Activated CD8-positive, alpha-beta T cell treated with anti-CD3 and anti-CD28 coated beads for 36 hours (primary cell): ENCODE data around the gene LRRC55. TPM values are rescaled to one million over a fixed set of nuclear protein-coding genes. Genes with fewer than 3 reads are reported as not detected.

Source experiments
- ATAC-seq: fragments of 200-7000 bp; cut with Tn5 transposase; one replicate; pipeline ENCODE4 v1.10.0; 2021; ENCODE audit warnings: mild to moderate bottlenecking, moderate library complexity
- CTCF ChIA-PET: fragments of 350-600 bp; sonication (Branson Sonifier 250); formaldehyde crosslinking; loops from one replicate; lab custom pipeline; 2021; ENCODE audit warnings: antibody characterized with exemption; lab: Charles Lee
- POLR2A ChIA-PET: fragments of 350-600 bp; sonication (Branson Sonifier 250); formaldehyde crosslinking; loops from one replicate; lab custom pipeline; 2021; ENCODE audit warnings: antibody characterized with exemption; lab: Charles Lee
- DNase-seq: peaks from one replicate; pipeline ENCODE4 v3.0.0-alpha.2; 2020
- H3K27ac Mint-ChIP-seq: one replicate; pipeline ENCODE4 v1.8.0; 2021; ENCODE audit warnings: mild to moderate bottlenecking, mixed read lengths
- H3K27me3 Mint-ChIP-seq: one replicate; pipeline ENCODE4 v1.8.0; 2021; ENCODE audit warnings: mixed read lengths
- H3K36me3 Mint-ChIP-seq: one replicate; pipeline ENCODE4 v1.8.0; 2021; ENCODE audit warnings: low read depth, mixed read lengths
- H3K4me1 Mint-ChIP-seq: one replicate; pipeline ENCODE4 v1.8.0; 2021; ENCODE audit warnings: low read depth, mixed read lengths
- H3K4me3 Mint-ChIP-seq: one replicate; pipeline ENCODE4 v1.8.0; 2021; ENCODE audit warnings: mild to moderate bottlenecking, moderate library complexity, mixed read lengths
- H3K9me3 Mint-ChIP-seq: one replicate; pipeline ENCODE4 v1.8.0; 2021; ENCODE audit warnings: mixed read lengths
- intact Hi-C: fragments of 100-400 bp; cut with micrococcal nuclease; formaldehyde crosslinking; loops from one replicate; pipeline ENCODE4 v1.10.0; 2022
- total RNA-seq, 2 experiments: library from RNA; stranded (reverse); gene quantifications; one replicate each; pipeline ENCODE4 v1.2.3, GENCODE V29; 2021
- TF ChIP-seq, protein P1 (sequence below): fragments of 200-600 bp; IDR thresholded peaks from one replicate; pipeline ENCODE4 v1.8.0; 2022; ENCODE audit warnings: antibody characterized with exemption, mild to moderate bottlenecking

The LRRC55 gene
- not detected for total RNA-seq

DNA sequence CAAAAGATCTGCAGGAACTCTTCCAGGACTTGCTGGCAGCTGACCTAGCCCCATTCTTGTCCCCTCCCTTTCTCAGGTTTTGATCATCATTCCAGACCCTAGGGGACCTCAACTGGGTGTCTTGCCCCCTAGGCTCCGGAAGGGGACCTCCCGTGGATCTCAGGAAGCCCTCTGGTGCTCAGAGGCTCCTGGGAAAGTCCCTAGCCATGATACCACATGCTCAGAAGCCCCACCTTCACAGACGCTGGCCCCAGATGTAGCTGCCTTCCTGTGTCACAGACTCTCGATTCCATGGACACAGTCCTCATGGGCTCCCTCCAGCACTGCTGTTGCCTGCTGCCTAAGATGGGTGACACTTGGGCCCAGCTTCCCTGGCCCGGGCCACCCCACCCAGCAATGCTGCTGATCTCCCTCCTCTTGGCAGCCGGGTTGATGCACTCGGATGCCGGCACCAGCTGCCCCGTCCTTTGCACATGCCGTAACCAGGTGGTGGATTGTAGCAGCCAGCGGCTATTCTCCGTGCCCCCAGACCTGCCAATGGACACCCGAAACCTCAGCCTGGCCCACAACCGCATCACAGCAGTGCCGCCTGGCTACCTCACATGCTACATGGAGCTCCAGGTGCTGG is at the start of gene LRRC55:
Gene LRRC55, plus strand, starts transcription at position 276 of the 628 bp plus-strand sequence. Its CDS starts 70 bp downstream, at position 346.
- H3K27ac Mint-ChIP-seq, result no peak within 1 kb of the TSS
- no peak within 1 kb of the TSS for H3K4me3 Mint-ChIP-seq
- ChIA-PET CTCF (no interaction called here), POLR2A (no interaction called here)
- no peaks in the 10 kb centered on the region for H3K36me3 Mint-ChIP-seq
- DNase-seq (no peak), ATAC-seq (no peak)
- H3K9me3 Mint-ChIP-seq, result no peaks in the 10 kb centered on the region
- H3K27me3 Mint-ChIP-seq, result peaks cover 31% of the 10 kb centered on the region
- H3K4me1 Mint-ChIP-seq, result no peaks in the 10 kb centered on the region
- intact Hi-C loops, result no loop called here
- TF ChIP-seq, protein P1, sequence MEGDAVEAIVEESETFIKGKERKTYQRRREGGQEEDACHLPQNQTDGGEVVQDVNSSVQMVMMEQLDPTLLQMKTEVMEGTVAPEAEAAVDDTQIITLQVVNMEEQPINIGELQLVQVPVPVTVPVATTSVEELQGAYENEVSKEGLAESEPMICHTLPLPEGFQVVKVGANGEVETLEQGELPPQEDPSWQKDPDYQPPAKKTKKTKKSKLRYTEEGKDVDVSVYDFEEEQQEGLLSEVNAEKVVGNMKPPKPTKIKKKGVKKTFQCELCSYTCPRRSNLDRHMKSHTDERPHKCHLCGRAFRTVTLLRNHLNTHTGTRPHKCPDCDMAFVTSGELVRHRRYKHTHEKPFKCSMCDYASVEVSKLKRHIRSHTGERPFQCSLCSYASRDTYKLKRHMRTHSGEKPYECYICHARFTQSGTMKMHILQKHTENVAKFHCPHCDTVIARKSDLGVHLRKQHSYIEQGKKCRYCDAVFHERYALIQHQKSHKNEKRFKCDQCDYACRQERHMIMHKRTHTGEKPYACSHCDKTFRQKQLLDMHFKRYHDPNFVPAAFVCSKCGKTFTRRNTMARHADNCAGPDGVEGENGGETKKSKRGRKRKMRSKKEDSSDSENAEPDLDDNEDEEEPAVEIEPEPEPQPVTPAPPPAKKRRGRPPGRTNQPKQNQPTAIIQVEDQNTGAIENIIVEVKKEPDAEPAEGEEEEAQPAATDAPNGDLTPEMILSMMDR, result no peak

DNA sequence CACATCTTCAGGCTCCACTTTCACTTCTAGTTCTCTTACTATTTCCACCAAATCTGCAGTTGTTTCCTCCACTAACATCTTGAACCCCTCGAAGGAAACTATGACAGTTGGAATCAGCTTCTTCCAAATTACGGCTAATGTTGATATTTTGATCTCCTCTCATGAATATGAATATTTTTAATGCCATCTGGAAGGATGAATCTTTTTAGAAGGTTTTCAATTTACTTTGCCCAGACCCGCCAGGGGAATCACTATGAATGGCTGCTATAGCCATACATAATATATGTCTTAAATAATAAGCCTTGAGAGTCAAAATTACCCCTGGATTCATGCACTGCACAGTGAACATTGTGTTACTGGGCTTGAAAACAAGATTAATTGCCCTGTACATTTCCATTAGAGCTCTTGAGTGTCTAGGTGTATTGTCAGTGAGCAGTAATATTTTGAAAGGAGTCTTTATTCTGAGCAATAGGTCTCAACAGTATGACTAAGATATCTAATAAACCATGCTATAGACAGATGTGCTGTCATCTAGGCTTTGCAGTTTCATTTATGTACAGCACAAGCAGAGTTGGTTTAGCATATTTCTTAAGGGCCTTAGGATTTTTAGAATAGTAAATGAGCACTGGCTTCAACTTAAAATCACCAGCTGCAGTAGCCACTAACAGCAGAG is 48.3 kb upstream of the LRRC55 start:
- no peak for ATAC-seq
- TF ChIP-seq, protein P1, result no peak
- Mint-ChIP-seq H3K4me1 (no peaks in the 10 kb centered on the region), H3K4me3 (no peak overlapping the region), H3K27ac (no peak overlapping the region), H3K36me3 (no peaks in the 10 kb centered on the region), H3K27me3 (peaks cover 13% of the 10 kb centered on the region), H3K9me3 (no peaks in the 10 kb centered on the region)
- ChIA-PET CTCF (interaction anchor here (1.3 kb wide), 1 partner anchor 116 kb away, joined by 5 read pairs; no protein-coding TSS in a partner anchor), POLR2A (no interaction called here)
- intact Hi-C loops, result no loop called here
- no peak for DNase-seq

- TF ChIP-seq, protein P1, result no peak
- DNase-seq (no peak), ATAC-seq (no peak)
- H3K27me3 Mint-ChIP-seq, result peaks cover 12% of the 10 kb centered on the region
- no peaks in the 10 kb centered on the region for H3K4me1 Mint-ChIP-seq
- intact Hi-C loops, result no loop called here
- no peak overlapping the region for H3K27ac Mint-ChIP-seq
- ChIA-PET CTCF (no interaction called here), POLR2A (no interaction called here)
- H3K36me3 Mint-ChIP-seq, result no peaks in the 10 kb centered on the region
- H3K4me3 Mint-ChIP-seq, result no peak overlapping the region
- peaks cover 1% of the 10 kb centered on the region for H3K9me3 Mint-ChIP-seq
These were observed 47.5 kb upstream of the LRRC55 start for GRCh38 chr11:57134284-57134683.

- H3K9me3 Mint-ChIP-seq, result peaks cover 1% of the 10 kb centered on the region
- POLR2A ChIA-PET, result no interaction called here
- TF ChIP-seq, protein P1, result no peak
- H3K4me1 Mint-ChIP-seq, result no peaks in the 10 kb centered on the region
- CTCF ChIA-PET, result interaction anchor here (0.7 kb wide), 1 partner anchor 114 kb away, joined by 4 read pairs; no protein-coding TSS in a partner anchor
- no peaks in the 10 kb centered on the region for H3K36me3 Mint-ChIP-seq
- ATAC-seq, result no peak
- intact Hi-C loops, result no loop called here
- DNase-seq, result no peak
- H3K27ac Mint-ChIP-seq, result no peak overlapping the region
- H3K27me3 Mint-ChIP-seq, result peaks cover 10% of the 10 kb centered on the region
- no peak overlapping the region for H3K4me3 Mint-ChIP-seq
These were observed 46.6 kb upstream of the LRRC55 start for GRCh38 chr11:57135020-57135751.
